Measurements from ENCODE around the gene IVNS1ABP. TPM values are rescaled to one million over a fixed set of nuclear protein-coding genes. Genes with fewer than 3 reads are reported as not detected.
"Not testable (repeated sequence)": the region's sequence is repeated elsewhere in the genome, so short reads cannot be mapped to it uniquely, and the experiment has no call there.

The IVNS1ABP gene
- total RNA-seq, 1 donor from 2014 or later, result 207 TPM

GRCh38 chr1:185321653-185322221 lies 4.7 kb upstream of the IVNS1ABP start:
- intact Hi-C loops (cut with micrococcal nuclease); DNase-seq (ENCODE audit: low spot score); H3K27me3 Mint-ChIP-seq (ENCODE audit: insufficient read depth); H3K4me3 Mint-ChIP-seq; H3K27ac Mint-ChIP-seq: not testable (repeated sequence)
- peaks cover 19% of the 10 kb centered on the region for H3K36me3 Mint-ChIP-seq (ENCODE audit: low read depth)
- peaks cover 16% of the 10 kb centered on the region for H3K9me3 Mint-ChIP-seq
- peaks cover 31% of the 10 kb centered on the region for H3K4me1 Mint-ChIP-seq (ENCODE audit: low read depth)

- H3K27ac Mint-ChIP-seq; H3K27me3 Mint-ChIP-seq (ENCODE audit: insufficient read depth); DNase-seq (ENCODE audit: low spot score); intact Hi-C loops (cut with micrococcal nuclease); H3K4me3 Mint-ChIP-seq: not testable (repeated sequence)
- peaks cover 16% of the 10 kb centered on the region for H3K9me3 Mint-ChIP-seq
- H3K4me1 Mint-ChIP-seq (ENCODE audit: low read depth), result peaks cover 31% of the 10 kb centered on the region
- H3K36me3 Mint-ChIP-seq (ENCODE audit: low read depth), result peaks cover 19% of the 10 kb centered on the region
Observed at GRCh38 chr1:185321104-185321503, 4.1 kb upstream of the IVNS1ABP start.

- peak overlapping the region; percentile 60 for H3K27ac Mint-ChIP-seq
- H3K4me1 Mint-ChIP-seq (ENCODE audit: low read depth), result peaks cover 38% of the 10 kb centered on the region
- no peak for DNase-seq (ENCODE audit: low spot score)
- H3K36me3 Mint-ChIP-seq (ENCODE audit: low read depth), result peaks cover 30% of the 10 kb centered on the region
- H3K4me3 Mint-ChIP-seq, result peak overlapping the region; percentile 17
- H3K27me3 Mint-ChIP-seq (ENCODE audit: insufficient read depth), result no peaks in the 10 kb centered on the region
- intact Hi-C loops (cut with micrococcal nuclease), result loop anchor here (5.0 kb wide), 2 partner anchors 272 to 983 kb away; partner anchors contain the start of gene RNF2
- peaks cover 16% of the 10 kb centered on the region for H3K9me3 Mint-ChIP-seq
Observed at GRCh38 chr1:185319139-185319475, 2.1 kb upstream of the IVNS1ABP start.

- Mint-ChIP-seq H3K4me3 (peak overlapping the region; percentile 94), H3K27me3 (ENCODE audit: insufficient read depth) (no peaks in the 10 kb centered on the region), H3K4me1 (ENCODE audit: low read depth) (peaks cover 43% of the 10 kb centered on the region), H3K27ac (peak overlapping the region; percentile 97), H3K9me3 (peaks cover 16% of the 10 kb centered on the region), H3K36me3 (ENCODE audit: low read depth) (peaks cover 34% of the 10 kb centered on the region)
- intact Hi-C loops (cut with micrococcal nuclease), result loop anchor here (5.0 kb wide), 2 partner anchors 271 to 984 kb away; partner anchors contain the start of gene RNF2
- no peak for DNase-seq (ENCODE audit: low spot score)
Observed at GRCh38 chr1:185318431-185319138, 1.5 kb upstream of the IVNS1ABP start.

- peak overlapping the region; percentile 97 for H3K27ac Mint-ChIP-seq
- H3K4me1 Mint-ChIP-seq (ENCODE audit: low read depth), result peaks cover 49% of the 10 kb centered on the region
- H3K36me3 Mint-ChIP-seq (ENCODE audit: low read depth), result peaks cover 37% of the 10 kb centered on the region
- intact Hi-C loops (cut with micrococcal nuclease), result loop anchor here (1.0 to 5.0 kb wide), 14 partner anchors 21 to 1057 kb away; partner anchors contain the start of genes EDEM3, NIBAN1, ODR4 and RNF2
- peak overlapping the region; percentile 94 for H3K4me3 Mint-ChIP-seq
- peaks cover 16% of the 10 kb centered on the region for H3K9me3 Mint-ChIP-seq
- no peaks in the 10 kb centered on the region for H3K27me3 Mint-ChIP-seq (ENCODE audit: insufficient read depth)
- peak; percentile 77 for DNase-seq (ENCODE audit: low spot score)
Observed at GRCh38 chr1:185317886-185318310, 855 bp upstream of the IVNS1ABP start.

- peaks cover 58% of the 10 kb centered on the region for H3K4me1 Mint-ChIP-seq (ENCODE audit: low read depth)
- no peaks in the 10 kb centered on the region for H3K27me3 Mint-ChIP-seq (ENCODE audit: insufficient read depth)
- H3K27ac Mint-ChIP-seq, result peak overlapping the region; percentile 97
- peak overlapping the region; percentile 94 for H3K4me3 Mint-ChIP-seq
- peaks cover 46% of the 10 kb centered on the region for H3K36me3 Mint-ChIP-seq (ENCODE audit: low read depth)
- peaks cover 12% of the 10 kb centered on the region for H3K9me3 Mint-ChIP-seq
- peak; percentile 82 for DNase-seq (ENCODE audit: low spot score)
- intact Hi-C loops (cut with micrococcal nuclease), result loop anchor here (1.0 to 5.0 kb wide), 14 partner anchors 23 to 1059 kb away; partner anchors contain the start of genes EDEM3, NIBAN1, ODR4 and RNF2
Observed at GRCh38 chr1:185316163-185317033, 645 bp downstream of the IVNS1ABP start.

- Mint-ChIP-seq H3K36me3 (ENCODE audit: low read depth) (peaks cover 42% of the 10 kb centered on the region), H3K9me3 (peaks cover 3% of the 10 kb centered on the region), H3K4me1 (ENCODE audit: low read depth) (peaks cover 56% of the 10 kb centered on the region), H3K4me3 (peak overlapping the region; percentile 94), H3K27me3 (ENCODE audit: insufficient read depth) (no peaks in the 10 kb centered on the region), H3K27ac (peak overlapping the region; percentile 97)
- DNase-seq (ENCODE audit: low spot score), result no peak
- intact Hi-C loops (cut with micrococcal nuclease), result loop anchor here (2.0 to 5.0 kb wide), 5 partner anchors 15 to 987 kb away; partner anchors contain the start of genes NIBAN1 and RNF2
Observed at GRCh38 chr1:185315445-185316071, 1.5 kb downstream of the IVNS1ABP start.

- Mint-ChIP-seq H3K36me3 (ENCODE audit: low read depth) (peaks cover 36% of the 10 kb centered on the region), H3K4me3 (peak overlapping the region; percentile 94), H3K27me3 (ENCODE audit: insufficient read depth) (no peaks in the 10 kb centered on the region), H3K27ac (peak overlapping the region; percentile 59), H3K4me1 (ENCODE audit: low read depth) (peaks cover 49% of the 10 kb centered on the region), H3K9me3 (peaks cover 2% of the 10 kb centered on the region)
- no peak for DNase-seq (ENCODE audit: low spot score)
- intact Hi-C loops (cut with micrococcal nuclease), result loop anchor here (1.0 to 2.0 kb wide), 3 partner anchors 9 to 367 kb away; no protein-coding TSS in a partner anchor
Observed at GRCh38 chr1:185314411-185314810, 2.6 kb downstream of the IVNS1ABP start.

- no peak for DNase-seq (ENCODE audit: low spot score)
- intact Hi-C loops (cut with micrococcal nuclease), result no loop called here
- H3K27ac Mint-ChIP-seq, result no peak overlapping the region
- no peaks in the 10 kb centered on the region for H3K9me3 Mint-ChIP-seq
- peak overlapping the region; percentile 94 for H3K4me3 Mint-ChIP-seq
- H3K27me3 Mint-ChIP-seq (ENCODE audit: insufficient read depth), result no peaks in the 10 kb centered on the region
- H3K36me3 Mint-ChIP-seq (ENCODE audit: low read depth), result peaks cover 41% of the 10 kb centered on the region
- H3K4me1 Mint-ChIP-seq (ENCODE audit: low read depth), result peaks cover 38% of the 10 kb centered on the region
Observed at GRCh38 chr1:185312361-185313138, 4.5 kb downstream of the IVNS1ABP start.

- intact Hi-C loops (cut with micrococcal nuclease), result no loop called here
- peak overlapping the region; percentile 94 for H3K4me3 Mint-ChIP-seq
Observed at GRCh38 chr1:185311589-185312225, 5.3 kb downstream of the IVNS1ABP start.

GRCh38 chr1:185309566-185309965 lies 7.5 kb downstream of the IVNS1ABP start:
- Mint-ChIP-seq H3K4me3 (no peak overlapping the region), H3K27ac (no peak overlapping the region), H3K27me3 (ENCODE audit: insufficient read depth) (no peaks in the 10 kb centered on the region), H3K9me3 (no peaks in the 10 kb centered on the region), H3K4me1 (ENCODE audit: low read depth) (peaks cover 48% of the 10 kb centered on the region), H3K36me3 (ENCODE audit: low read depth) (peaks cover 60% of the 10 kb centered on the region)
- intact Hi-C loops (cut with micrococcal nuclease), result no loop called here
- DNase-seq (ENCODE audit: low spot score), result no peak

More at GRCh38 chr1:185311589-185312225, 5.3 kb downstream of the IVNS1ABP start:
- Mint-ChIP-seq H3K36me3 (ENCODE audit: low read depth) (peaks cover 47% of the 10 kb centered on the region), H3K27me3 (ENCODE audit: insufficient read depth) (no peaks in the 10 kb centered on the region), H3K4me1 (ENCODE audit: low read depth) (peaks cover 37% of the 10 kb centered on the region), H3K27ac (peak overlapping the region; percentile 41), H3K9me3 (no peaks in the 10 kb centered on the region)
- DNase-seq (ENCODE audit: low spot score), result no peak

All from activated T-helper 1 cell treated with anti-CD3 and anti-CD28 coated beads, Interleukin-12 subunit alpha, Interleukin-12 subunit beta, Interleukin-2, Interleukin-4 antibody, amounts not matched to agents 30 ng/mL and 10 ng/mL and 1 ng/mL, durations not matched to agents 14 hours and 24 hours and 36 hours (primary cell).